Stimulated activated naive B cell treated with anti-CD40 and anti-IgM and Interleukin-4, amounts not matched to agents 10 μg/mL and 1 μg/mL and 100 μg/mL, for 72 hours (primary cell): ENCODE data around the gene ZNF878.

Experiments used
- ATAC-seq, 2 donors: fragments of 150-1000 bp; cut with Tn5 transposase; replicated peaks; 2 replicates each; pipeline ENCODE4 v1.10.0; 2021; ENCODE audit warnings: moderate library complexity in 1 of 2
- DNase-seq: peaks from one replicate; pipeline ENCODE4 v3.0.0; 2021
- H3K27ac Mint-ChIP-seq: one replicate; pipeline ENCODE4 v1.8.0; 2022; ENCODE audit warnings: mild to moderate bottlenecking, mixed read lengths
- H3K27me3 Mint-ChIP-seq, 2 donors: one replicate each; pipeline ENCODE4 v1.8.0; 2022; ENCODE audit warnings: mixed read lengths in 2 of 2
- H3K36me3 Mint-ChIP-seq, 2 donors: one replicate each; pipeline ENCODE4 v1.8.0; 2022; ENCODE audit warnings: mixed read lengths in 2 of 2, mild to moderate bottlenecking in 1 of 2
- H3K4me1 Mint-ChIP-seq, 2 donors: one replicate each; pipeline ENCODE4 v1.8.0; 2022; ENCODE audit warnings: mixed read lengths in 2 of 2, mild to moderate bottlenecking in 1 of 2
- H3K4me3 Mint-ChIP-seq, 2 donors: one replicate each; pipeline ENCODE4 v1.8.0; 2022; ENCODE audit warnings: mild to moderate bottlenecking in 2 of 2, mixed read lengths in 2 of 2, moderate library complexity in 1 of 2
- H3K9me3 Mint-ChIP-seq, 2 donors: one replicate each; pipeline ENCODE4 v1.8.0; 2022; ENCODE audit warnings: mixed read lengths in 2 of 2, mild to moderate bottlenecking in 1 of 2

ZNF878 gene

DNA sequence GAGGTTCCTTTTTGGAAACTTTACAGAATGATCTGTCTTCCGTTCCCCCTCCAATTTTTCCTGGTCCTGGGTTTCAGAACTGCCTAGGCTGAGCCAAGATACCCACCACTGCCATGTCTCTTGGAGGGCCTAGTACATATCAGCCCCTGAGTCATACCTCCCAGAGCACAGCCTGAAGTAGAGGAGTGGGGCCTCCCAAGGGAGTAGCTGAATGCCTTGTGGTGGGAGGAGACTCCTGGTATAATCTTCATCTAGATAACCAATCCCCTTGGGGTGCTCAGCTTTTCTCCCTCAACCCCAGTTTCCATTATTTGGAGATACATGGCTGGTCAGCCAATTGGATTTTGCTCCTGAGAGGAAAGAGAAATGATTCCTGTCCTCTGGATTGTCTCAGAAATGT lies 57.6 kb downstream of the ZNF878 start:
- peaks cover 12 to 30% of the 10 kb centered on the region in 2 donors for H3K36me3 Mint-ChIP-seq
- DNase-seq (no peak), ATAC-seq (peak; percentile 65 to 81)
- H3K4me1 Mint-ChIP-seq = peaks cover 33 to 64% of the 10 kb centered on the region in 2 donors
- no peak overlapping the region for H3K4me3 Mint-ChIP-seq
- no peak overlapping the region for H3K27ac Mint-ChIP-seq
- H3K27me3 Mint-ChIP-seq = no peaks in the 10 kb centered on the region
- H3K9me3 Mint-ChIP-seq = no peaks in the 10 kb centered on the region
